Posterior cingulate gyrus (tissue), 11 donors: ENCODE results near the gene BCL7C.
A peak's percentile ranks its signal among the peaks of the same experiment; 100 is the strongest.

Source experiments
- DNase-seq, 10 donors: peaks; one replicate each; pipeline versions ENCODE4 v3.0.0 to v3.0.0-alpha.2; 2020 to 2021; ENCODE audit warnings: mixed read lengths in 3 of 10
- intact Hi-C: fragments of 100-400 bp; cut with DNase I; formaldehyde crosslinking; loops from one replicate; pipeline ENCODE4 v1.15.1; 2023

The BCL7C gene

DNA sequence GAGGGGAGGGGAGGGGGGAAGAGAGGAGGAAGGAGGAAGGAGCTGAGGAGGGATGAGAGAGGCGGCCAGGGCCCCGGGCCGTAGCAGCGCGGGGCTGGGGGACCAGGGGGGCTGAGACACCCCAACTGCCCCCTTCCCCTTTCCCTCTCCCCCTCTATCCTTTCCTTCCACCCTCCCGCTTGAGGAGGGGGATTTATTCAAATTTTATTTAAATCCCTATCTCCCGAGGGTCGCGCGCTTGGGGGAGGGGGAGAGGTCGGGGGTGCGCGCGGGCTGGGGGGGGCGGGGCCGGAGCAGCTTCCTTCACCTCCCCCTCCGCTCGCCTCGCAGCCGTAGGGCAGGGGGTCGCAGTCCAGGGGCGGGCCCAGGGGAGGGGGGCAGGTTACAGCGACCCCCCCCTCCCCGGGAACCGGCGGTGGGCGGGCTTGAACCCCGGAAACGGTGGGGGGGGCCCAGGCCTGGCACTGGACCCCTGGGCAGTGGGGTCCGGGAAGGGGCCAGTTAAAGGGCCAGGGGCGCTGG is 29.7 kb upstream of the BCL7C start, which contains the start of gene FBXL19:
Gene FBXL19 (plus strand): TSS at position 19 of the 522 bp plus-strand sequence. CDS start 2,183 bp downstream, outside the sequence.
- no peak for DNase-seq
- intact Hi-C loops, result loop anchor here (2.0 kb wide), 1 partner anchor 29 kb away; the partner anchor contains the start of gene BCL7C

DNA sequence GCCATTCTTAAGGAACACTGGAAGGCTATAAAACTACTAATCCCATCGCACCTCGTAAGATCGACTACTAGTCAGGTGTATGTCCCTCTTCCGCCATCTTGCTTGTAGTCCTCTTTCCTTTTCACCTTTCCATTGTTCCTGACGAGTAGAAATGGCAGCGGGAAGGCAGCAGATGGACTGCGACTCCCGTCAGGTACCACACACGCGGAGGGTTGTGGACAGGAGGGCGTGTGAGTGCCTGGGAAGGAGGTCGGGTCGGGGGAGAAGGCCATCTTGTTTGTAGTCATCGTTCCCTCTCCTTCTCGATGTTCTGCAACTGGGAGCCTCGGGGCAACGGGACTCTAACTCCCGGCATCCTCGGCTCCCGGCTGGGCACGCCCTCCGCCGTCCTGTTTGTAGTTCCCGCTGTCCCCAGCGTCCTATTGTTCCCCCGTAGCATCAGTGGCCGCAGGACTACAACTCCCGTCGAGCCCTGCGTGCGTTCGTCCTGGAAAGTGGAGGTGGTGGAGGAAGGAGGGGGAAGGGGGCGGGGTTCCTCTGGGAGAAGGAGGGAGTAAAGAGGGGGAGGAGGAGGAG is 29.2 kb upstream of the BCL7C start:
- intact Hi-C loops, result loop anchor here (2.0 kb wide), 1 partner anchor 28 kb away; the partner anchor contains the start of gene BCL7C
- DNase-seq, result peak; percentile 99 to 100 (median 100)

DNA sequence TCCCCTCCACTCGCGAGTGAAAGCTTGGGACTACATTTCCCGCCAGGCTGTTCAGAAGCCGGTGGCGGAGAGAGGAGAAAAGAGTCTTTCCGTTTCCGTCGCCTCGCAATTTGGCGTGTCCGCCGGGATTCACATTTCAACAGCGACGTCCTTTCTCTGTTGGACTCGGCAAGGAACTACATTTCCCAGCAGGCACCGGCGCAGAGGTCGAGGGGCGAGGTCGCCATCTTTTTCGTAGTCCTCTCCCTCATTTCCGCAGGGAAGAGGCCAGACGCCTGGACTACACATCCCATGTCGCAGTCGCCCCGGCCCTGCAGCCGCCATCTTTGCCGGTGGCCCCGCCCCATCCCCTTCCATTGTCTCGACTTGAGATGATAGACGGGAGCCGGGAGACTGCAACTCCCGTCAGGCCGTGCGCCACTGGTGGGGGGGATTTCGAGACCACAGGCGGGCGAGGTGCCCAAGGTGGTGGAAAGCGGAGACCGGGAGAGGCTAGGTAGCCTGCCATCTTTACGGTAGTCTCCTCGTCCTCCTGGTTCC is 28.6 kb upstream of the BCL7C start:
- intact Hi-C loops, result loop anchor here (2.0 kb wide), 1 partner anchor 28 kb away; the partner anchor contains the start of gene BCL7C
- peak; percentile 100 for DNase-seq

DNA sequence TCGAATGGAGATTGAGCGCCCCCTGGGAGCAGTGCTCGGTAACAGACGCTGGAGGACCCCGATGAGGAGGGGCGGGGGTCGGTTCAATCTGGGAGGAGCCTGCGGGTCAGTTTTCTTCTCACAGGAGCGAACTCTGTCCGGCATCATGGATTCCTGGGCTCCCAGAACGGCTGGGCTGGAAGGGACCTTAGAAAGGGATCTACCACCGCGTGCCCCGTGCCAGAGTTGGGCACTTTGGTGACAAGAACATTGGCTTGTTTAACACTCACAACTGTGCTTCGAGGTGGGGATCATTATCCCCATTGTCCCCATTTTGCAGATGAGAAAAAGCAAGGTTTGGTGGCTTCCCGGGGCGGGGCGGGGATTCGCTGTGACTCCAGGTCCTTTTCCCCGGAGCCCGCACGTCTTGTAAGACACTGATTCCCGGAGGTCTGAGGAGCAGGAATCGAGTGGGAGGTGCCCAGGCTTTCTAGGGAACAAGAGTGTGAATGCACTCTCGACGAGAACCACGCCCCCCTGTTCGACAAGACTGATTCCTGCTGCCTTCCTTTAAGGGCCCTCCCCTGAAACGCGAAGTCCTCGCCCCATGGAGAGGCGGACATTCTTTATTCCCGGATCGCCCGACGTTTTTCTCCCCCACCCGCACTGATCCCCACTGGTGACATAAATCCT is 28.0 kb upstream of the BCL7C start:
- DNase-seq, result peak; percentile 76 to 97 (median 86)
- intact Hi-C loops, result loop anchor here (1.0 to 2.0 kb wide), 3 partner anchors 19 to 78 kb away; partner anchors contain the start of gene BCL7C

DNA sequence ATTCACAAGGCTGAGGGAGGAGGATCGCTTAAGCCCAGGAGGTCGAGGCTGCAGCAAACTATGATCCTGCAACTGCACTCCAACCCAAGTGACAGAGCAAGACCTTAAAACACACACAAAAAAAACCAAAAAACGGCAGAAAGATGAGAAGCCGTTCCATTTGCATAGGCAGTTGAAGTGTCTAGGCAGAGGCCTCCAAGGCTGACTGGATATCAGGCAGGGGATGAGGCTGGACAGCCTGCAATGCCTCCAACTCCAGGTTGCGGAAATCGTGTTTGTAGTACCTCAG is 27.5 kb upstream of the BCL7C start:
- intact Hi-C loops, result loop anchor here (1.0 to 2.0 kb wide), 2 partner anchors 19 to 77 kb away; no protein-coding TSS in a partner anchor
- no peak for DNase-seq

DNA sequence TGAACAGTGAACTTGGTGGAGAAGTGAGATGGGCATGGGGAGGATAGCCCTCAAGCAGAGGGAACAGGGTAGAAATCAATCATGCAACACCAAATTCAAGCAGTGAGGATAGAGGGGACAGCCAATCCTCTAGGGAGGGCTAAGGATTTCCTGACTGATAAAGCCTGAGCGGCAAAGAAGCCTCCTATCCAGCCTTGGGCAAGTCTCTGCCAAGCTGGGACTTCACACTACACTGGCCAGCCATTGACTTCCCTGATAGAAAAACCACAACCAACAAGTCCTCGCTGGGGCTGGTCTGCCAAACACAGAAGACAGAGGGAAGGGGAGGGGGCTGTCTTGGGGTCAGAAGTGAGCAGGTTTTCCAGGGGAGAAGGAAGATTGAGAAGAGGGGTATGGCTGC is 27.0 kb upstream of the BCL7C start:
- intact Hi-C loops, result loop anchor here (1.0 to 2.0 kb wide), 2 partner anchors 18 to 77 kb away; no protein-coding TSS in a partner anchor
- DNase-seq, result no peak

DNA sequence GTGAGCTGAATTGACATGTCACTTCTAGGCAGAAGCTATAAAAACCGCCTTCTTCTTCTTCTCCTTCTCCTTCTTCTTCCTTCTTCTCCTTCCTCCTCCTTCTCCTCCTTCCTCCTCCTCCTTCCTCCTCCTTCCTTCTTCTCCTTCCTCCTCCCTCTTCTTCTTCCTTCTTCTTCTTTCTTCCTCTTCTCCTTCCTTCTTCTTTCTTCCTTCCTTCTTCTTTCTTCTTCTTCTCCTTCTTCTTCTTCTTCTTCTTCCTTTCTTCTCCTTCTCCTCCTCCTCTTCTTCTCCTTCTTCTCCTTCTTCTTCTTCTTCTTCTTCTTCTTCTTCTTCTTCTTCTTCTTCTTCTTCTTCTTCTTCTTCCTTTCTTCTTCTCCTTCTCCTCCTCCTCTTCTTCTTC is 24.7 kb upstream of the BCL7C start:
- intact Hi-C loops, result no loop called here
- no peak for DNase-seq

DNA sequence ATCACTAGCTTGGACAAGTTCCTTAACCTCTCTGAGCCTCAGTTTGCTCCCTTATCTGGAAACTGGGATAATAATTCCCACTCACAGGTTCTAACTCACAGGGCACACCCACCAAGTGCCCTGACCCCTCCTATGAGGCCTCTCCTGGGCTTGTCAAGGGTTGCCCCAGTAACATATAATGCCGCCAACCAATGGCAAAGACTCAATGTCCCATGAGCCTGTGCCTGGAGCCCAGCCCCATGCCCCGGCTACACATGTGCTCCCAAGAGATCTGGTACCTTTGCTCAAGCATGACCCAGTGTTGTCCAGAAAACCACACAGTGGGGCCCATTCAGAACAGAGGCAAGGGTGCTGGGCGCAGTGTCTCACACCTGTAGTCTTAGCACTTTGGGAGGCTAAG is 21.0 kb upstream of the BCL7C start:
- DNase-seq, result no peak
- intact Hi-C loops, result no loop called here

DNA sequence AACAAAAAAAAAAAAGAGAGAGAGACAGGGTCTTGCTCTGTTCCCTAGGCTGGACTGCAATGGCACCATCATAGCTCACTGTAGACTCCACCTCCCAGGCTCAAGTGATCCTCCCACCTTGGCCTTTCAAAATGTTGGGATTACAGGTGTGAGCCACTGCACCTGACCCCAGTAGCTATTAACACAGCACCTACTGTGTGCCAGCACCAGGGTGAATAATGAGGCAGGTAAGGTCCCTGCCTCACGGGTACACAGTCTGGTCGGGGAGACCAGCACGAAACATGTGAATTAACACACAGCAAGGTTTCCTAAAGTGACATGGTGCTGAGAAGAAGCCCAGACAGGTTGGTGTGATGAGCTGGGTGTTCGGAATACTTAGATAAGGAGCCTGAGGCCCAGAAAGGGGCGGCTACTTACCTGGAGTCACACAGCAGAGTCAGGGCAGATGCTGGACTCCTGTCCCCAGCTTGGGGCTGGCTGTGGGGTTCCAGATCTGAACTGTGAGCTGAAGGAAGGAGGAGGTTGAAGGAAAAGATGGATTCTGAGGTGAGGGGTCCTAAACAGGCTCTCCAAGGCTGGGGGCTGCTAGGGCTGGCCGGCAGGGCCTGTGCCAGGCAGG is 19.0 kb upstream of the BCL7C start:
- intact Hi-C loops, result no loop called here
- no peak for DNase-seq

DNA sequence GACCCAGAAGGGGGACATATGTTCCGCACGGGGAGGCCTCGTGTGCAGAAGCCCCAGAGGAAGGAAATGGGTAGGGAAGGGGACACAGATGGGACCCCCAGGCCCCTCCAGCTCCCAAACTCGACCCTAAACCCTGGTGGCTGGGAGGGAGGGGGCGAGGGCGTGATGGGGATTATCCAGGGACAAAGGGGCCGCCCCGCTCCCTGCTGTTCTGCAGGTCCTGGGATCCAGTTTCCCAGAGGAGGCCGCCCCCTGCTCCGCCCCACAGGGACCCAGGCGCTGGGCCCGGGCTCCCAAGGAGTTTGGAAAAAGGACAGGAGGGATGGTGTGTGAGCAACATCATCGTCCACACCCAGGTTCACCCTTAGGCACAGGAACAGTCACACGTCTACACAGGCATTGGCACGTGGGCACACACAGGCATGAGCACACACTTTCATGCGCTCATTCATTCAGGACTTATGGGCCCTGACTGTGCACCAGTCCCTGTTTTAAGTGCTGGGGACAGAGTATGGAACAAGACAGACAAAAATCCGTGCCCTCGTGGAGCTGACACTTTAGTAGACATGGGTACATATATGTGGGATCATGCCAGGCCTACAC is 16.7 kb upstream of the BCL7C start:
- intact Hi-C loops, result no loop called here
- DNase-seq, result no peak

DNA sequence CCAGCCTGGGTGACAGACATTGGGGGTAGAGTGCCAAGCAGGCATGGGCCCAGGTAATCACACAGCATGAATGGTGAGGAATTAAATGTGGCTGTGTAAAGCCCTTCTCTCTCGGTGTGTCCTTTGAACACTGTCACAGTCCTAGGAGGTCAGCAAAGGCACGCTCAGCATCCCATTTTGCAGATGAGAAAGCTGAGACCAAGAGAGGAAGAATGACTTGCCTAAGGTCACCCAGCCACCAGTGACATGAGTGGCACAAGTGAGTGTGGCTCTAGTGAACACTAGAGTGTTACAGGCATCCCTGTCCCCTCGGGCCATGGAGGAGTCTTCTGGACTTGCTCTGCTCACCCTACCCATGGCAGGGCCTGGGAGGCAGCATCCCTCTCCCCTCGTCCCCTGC is 13.2 kb upstream of the BCL7C start:
- intact Hi-C loops, result loop anchor here (10.0 kb wide), 1 partner anchor 62 kb away; no protein-coding TSS in a partner anchor
- no peak for DNase-seq

DNA sequence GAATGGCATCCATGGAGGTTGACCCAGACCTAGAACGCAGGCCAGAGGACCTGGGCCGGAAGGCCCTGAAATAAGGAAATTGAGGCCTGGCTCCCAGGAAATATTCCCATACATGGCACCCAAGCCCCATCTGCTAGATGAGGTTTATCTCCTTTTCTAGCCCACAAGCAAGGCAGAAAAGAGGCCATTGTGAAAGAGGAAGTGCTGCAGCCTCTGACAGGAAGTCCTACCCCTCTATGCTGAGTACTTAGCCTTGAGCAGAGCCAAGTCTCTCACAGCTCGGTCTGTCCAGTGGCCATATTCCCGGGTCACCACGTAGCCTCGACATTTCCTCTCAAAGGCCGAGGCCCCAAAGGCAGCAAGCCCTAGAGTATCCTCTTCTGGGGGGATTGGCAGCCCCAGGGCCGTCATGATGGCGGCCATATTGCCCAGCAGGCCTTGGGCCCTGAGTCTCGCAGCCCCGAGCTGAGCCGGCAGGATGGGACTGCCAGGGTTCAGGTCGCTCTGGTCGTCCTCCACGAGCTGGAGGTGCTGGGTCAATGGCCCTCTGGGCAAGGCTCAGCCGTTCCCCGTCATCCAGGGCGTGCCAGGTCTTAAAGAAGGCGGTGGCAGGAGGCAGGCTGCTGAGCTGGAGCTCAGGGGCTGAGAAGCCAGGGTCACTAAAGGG is 10.4 kb upstream of the BCL7C start:
- no peak for DNase-seq
- intact Hi-C loops, result loop anchor here (10.0 kb wide), 1 partner anchor 59 kb away; no protein-coding TSS in a partner anchor

DNA sequence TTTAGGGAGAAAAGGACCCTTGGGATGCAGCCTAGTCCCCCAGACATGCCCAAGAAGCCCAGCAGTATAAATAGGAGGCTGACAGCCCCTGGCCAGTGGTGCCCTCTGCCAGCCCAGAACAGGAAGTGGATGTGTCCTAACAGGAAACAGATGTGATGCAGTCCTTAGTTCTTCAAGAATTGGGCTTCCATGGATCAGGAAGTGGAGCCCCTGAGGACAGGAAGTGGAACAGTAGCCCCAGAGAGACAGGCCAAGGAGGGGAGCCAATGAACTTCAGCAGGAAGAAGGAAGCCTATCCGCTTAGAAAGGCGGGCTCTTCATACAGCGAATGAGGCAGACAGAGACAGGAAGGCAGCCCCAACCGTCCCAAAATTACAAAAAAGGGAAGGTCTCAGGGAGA is 9.7 kb upstream of the BCL7C start:
- no peak for DNase-seq
- intact Hi-C loops, result loop anchor here (2.0 to 10.0 kb wide), 2 partner anchors 17 to 59 kb away; no protein-coding TSS in a partner anchor

DNA sequence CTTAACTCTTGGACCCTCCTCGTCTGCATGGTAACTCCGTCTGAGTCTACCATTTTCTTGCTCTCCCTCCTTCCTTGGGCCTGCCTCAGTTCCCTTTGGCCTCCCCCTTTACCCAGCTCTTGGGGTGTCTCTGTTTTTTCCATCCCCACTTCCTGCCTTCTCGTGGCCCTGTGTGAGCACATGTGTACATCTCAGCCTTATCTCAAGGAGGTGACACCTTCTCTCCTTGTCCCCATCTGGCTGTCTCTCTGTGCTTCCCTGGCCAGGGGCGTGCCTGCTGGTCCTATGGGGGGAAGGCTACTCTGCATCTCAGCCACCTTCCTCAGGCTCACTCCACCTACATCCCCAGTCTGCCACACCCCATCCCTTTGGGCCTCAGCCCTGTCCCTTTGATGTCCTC is 9.1 kb upstream of the BCL7C start:
- intact Hi-C loops, result loop anchor here (2.0 to 10.0 kb wide), 2 partner anchors 18 to 58 kb away; no protein-coding TSS in a partner anchor

DNA sequence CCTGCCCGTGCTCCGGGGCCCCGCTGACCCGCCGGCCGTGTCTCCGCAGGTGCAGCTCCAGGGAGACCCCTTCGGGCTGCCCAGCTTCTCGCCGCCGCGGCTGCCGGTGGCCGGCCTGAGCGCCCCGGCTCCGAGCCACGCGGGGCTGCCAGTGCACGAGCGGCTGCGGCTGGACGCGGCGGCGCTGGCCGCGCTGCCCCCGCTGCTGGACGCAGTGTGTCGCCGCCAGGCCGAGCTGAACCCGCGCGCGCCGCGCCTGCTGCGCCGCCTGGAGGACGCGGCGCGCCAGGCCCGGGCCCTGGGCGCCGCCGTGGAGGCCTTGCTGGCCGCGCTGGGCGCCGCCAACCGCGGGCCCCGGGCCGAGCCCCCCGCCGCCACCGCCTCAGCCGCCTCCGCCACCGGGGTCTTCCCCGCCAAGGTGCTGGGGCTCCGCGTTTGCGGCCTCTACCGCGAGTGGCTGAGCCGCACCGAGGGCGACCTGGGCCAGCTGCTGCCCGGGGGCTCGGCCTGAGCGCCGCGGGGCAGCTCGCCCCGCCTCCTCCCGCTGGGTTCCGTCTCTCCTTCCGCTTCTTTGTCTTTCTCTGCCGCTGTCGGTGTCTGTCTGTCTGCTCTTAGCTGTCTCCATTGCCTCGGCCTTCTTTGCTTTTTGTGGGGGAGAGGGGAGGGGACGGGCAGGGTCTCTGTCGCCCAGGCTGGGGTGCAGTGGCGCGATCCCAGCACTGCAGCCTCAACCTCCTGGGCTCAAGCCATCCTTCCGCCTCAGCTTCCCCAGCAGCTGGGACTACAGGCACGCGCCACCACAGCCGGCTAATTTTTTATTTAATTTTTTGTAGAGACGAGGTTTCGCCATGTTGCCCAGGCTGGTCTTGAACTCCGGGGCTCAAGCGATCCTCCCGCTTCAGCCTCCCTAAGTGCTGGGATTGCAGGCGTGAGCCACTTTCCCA is 8.4 kb upstream of the BCL7C start:
- intact Hi-C loops, result loop anchor here (2.0 to 10.0 kb wide), 2 partner anchors 18 to 58 kb away; no protein-coding TSS in a partner anchor
- DNase-seq, result peak in 9 of 10 donors; percentile 37 to 94 (median 61)

More for the DNA sequence above, 9.1 kb upstream of the BCL7C start:
- DNase-seq, result no peak

DNA sequence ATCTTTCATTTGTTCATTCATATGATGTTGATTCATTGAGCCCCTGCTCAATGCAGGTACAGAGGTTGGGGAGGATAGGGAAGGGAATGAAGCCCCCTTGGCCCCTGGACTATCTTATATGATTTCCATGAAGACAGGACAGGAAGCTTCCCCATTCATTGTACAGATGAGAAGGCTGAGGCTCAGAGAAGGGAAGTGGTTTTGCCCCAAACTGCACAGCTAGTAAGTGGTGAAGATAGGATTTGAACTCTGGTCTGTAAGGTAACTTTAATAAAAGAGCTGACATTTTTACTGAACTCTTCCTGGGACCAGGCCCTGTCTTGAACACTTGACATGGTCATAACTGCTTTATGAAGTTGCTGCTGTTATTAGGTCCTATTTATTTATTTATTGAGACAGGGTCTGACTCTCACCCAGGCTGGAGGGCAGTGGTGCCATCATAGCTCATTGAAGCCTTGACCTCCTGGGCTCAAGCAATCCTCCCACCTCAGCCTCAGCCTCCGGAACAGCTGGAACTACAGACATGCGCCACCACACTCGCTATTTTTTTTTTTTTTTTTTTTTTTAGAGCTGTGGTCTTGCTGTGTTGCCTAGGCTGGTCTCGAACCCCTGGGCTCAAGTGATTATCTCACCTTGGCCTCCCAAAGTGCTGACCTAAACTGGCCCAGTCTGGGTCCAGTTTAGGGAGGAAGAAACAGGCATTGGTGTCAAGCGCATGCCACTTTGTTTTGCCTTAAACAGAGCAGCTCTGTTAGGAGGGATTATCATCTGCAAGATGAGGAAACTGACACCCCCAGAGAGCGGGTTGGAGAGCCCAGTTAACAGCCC is 7.5 kb upstream of the BCL7C start:
- intact Hi-C loops, result loop anchor here (2.0 to 10.0 kb wide), 2 partner anchors 19 to 57 kb away; no protein-coding TSS in a partner anchor

DNA sequence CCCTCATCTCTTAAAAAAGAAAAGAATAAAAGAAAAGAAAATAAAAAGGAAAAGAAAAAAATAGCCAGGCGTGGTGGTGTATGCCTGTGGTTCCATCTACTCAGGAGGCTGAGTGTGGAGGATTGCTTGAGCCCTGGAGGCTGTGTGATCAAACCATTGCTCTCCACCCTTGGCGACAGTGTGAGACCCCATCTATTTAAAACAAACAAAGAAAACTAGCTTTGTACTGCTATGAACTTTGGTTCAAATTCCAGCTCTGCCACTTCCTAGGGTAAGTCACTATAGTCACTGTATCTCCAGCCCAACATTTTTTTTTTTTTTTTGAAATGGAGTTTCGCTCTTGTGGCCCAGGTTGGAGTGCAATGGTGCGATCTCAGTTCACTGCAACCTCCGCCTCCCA is 6.7 kb upstream of the BCL7C start:
- intact Hi-C loops, result loop anchor here (10.0 kb wide), 1 partner anchor 56 kb away; no protein-coding TSS in a partner anchor
- DNase-seq, result no peak

More for the DNA sequence above, 7.5 kb upstream of the BCL7C start:
- DNase-seq, result no peak
